Measurements from ENCODE around the gene PFN3. TPM values are rescaled to one million over a fixed set of nuclear protein-coding genes. Genes with fewer than 3 reads are reported as not detected.

PFN3 gene
- total RNA-seq, 2 experiments from 2014 or later: not detected

- Histone ChIP-seq H3K9me3 (ENCODE audit: low read length) (no peaks in the 10 kb centered on the region), H3K79me2 (ENCODE audit: insufficient read depth, low read depth, low read length) (peaks cover 1% of the 10 kb centered on the region; the same call in 1 of the 2 replicates), H3K4me1 (ENCODE audit: insufficient read depth, low read length, poor library complexity, severe bottlenecking) (peaks cover 51% of the 10 kb centered on the region), H3K4me3 (ENCODE audit: low read depth, low read length, poor library complexity, severe bottlenecking) (no peak overlapping the region), H2AFZ (ENCODE audit: low read length) (no peak overlapping the region), H4K20me1 (ENCODE audit: insufficient read depth, low read length) (no peaks in the 10 kb centered on the region), H3K27ac (ENCODE audit: low read depth, low read length, poor library complexity, severe bottlenecking) (peak overlapping the region; percentile 56), H3K4me2 (ENCODE audit: low read length) (peak overlapping the region; percentile 54), H3K9me2 (ENCODE audit: insufficient read depth, low read length) (no peaks in the 10 kb centered on the region), H3K36me3 (ENCODE audit: insufficient read depth, low read length) (peaks cover 36% of the 10 kb centered on the region)
- intact Hi-C loops (cut with micrococcal nuclease; ENCODE audit: unreplicated experiment): no loop called here
- BruUV-seq (replicated peaks): no TSS peak
- DNase-seq (ENCODE audit: low spot score): peak; percentile 63
- TF ChIP-seq, protein P1, sequence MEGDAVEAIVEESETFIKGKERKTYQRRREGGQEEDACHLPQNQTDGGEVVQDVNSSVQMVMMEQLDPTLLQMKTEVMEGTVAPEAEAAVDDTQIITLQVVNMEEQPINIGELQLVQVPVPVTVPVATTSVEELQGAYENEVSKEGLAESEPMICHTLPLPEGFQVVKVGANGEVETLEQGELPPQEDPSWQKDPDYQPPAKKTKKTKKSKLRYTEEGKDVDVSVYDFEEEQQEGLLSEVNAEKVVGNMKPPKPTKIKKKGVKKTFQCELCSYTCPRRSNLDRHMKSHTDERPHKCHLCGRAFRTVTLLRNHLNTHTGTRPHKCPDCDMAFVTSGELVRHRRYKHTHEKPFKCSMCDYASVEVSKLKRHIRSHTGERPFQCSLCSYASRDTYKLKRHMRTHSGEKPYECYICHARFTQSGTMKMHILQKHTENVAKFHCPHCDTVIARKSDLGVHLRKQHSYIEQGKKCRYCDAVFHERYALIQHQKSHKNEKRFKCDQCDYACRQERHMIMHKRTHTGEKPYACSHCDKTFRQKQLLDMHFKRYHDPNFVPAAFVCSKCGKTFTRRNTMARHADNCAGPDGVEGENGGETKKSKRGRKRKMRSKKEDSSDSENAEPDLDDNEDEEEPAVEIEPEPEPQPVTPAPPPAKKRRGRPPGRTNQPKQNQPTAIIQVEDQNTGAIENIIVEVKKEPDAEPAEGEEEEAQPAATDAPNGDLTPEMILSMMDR (conservative IDR thresholded peaks at IDR 0.05; ENCODE audit: low read length): peak; percentile 91
- no peak for TF ChIP-seq EZH2phosphoT487 (IDR thresholded peaks at IDR 0.05; ENCODE audit: borderline replicate concordance, low read depth, low read length)
- ChIA-PET POLR2A (no interaction called here), CTCF (ENCODE audit: unreplicated experiment) (interaction anchor here (1.0 to 1.7 kb wide), 4 partner anchors 11 to 21 kb away, joined by 4 to 11 read pairs (median 6); partner anchors contain the start of genes RGS14 and SLC34A1)
These were observed 31.4 kb downstream of the PFN3 start for GRCh38 chr5:177368869-177369644.

DNA sequence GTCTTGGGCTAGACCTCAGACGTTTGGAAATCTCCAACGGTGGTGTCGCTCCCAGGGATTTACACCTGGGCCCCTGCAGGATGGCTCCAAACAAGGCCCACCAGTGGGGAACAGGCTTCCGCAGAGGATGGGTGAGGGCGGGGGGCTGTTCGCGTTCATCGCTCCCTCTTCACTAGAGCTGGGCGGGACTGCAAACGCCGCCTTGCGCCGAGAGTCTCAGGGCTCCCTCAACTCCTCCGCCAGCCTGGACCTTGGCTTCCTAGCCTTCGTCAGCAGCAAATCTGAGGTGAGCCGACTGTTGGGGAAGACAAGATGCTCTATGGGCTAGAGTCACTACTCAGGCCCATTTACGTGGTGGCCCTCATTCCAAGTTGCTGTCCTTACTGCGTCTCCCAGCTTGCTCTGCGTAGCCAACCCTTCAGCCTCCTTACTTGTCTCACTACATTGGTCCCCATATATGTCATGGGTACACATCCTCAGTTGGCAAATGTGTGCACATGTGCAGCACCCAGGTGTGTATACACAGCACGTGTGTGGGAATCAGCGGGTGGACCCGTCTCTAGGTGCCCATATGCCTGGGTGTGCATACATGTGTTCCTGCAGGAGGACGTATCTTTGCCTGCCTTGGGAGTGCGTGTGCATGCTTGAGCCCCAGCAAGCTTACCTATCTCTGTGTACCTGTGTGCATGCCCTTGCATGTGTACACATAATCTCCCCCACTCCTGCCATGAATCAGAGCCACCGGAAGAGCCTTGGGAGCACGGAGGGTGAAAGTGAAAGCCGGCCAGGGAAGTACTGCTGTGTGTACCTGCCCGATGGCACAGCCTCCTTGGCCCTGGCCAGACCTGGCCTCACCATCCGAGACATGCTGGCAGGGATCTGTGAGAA lies 32.2 kb downstream of the PFN3 start:
- BruUV-seq (replicated peaks): no TSS peak

More for the DNA sequence above, 32.2 kb downstream of the PFN3 start:
- Histone ChIP-seq H3K79me2 (ENCODE audit: insufficient read depth, low read depth, low read length) (peaks cover 9% of the 10 kb centered on the region; the same call in 1 of the 2 replicates), H3K9me3 (ENCODE audit: low read length) (no peaks in the 10 kb centered on the region), H4K20me1 (ENCODE audit: insufficient read depth, low read length) (no peaks in the 10 kb centered on the region), H3K36me3 (ENCODE audit: insufficient read depth, low read length) (peaks cover 36% of the 10 kb centered on the region), H3K4me3 (ENCODE audit: low read depth, low read length, poor library complexity, severe bottlenecking) (no peak overlapping the region), H2AFZ (ENCODE audit: low read length) (no peak overlapping the region), H3K27ac (ENCODE audit: low read depth, low read length, poor library complexity, severe bottlenecking) (no peak overlapping the region), H3K9me2 (ENCODE audit: insufficient read depth, low read length) (no peaks in the 10 kb centered on the region), H3K4me2 (ENCODE audit: low read length) (no peak overlapping the region), H3K4me1 (ENCODE audit: insufficient read depth, low read length, poor library complexity, severe bottlenecking) (peaks cover 59% of the 10 kb centered on the region)
- no peak for DNase-seq (ENCODE audit: low spot score)
- POLR2A ChIA-PET: no interaction called here
- intact Hi-C loops (cut with micrococcal nuclease; ENCODE audit: unreplicated experiment): no loop called here
- no peak for TF ChIP-seq EZH2phosphoT487 (IDR thresholded peaks at IDR 0.05; ENCODE audit: borderline replicate concordance, low read depth, low read length)
- TF ChIP-seq, protein P1 (conservative IDR thresholded peaks at IDR 0.05; ENCODE audit: low read length): no peak
- CTCF ChIA-PET (ENCODE audit: unreplicated experiment): interaction anchor here (1.0 kb wide), 3 partner anchors 10 to 22 kb away, joined by 4 to 11 read pairs (median 4); partner anchors contain the start of gene RGS14
